CD4-positive, alpha-beta T cell treated with Interferon alpha-2 for 1 hour (primary cell): ENCODE data around the gene CHST15.

Experiments
- DNase-seq, 2 donors: peaks; one replicate each; pipeline ENCODE4 v3.0.0-alpha.2; 2020 to 2022

The CHST15 gene, protein sequence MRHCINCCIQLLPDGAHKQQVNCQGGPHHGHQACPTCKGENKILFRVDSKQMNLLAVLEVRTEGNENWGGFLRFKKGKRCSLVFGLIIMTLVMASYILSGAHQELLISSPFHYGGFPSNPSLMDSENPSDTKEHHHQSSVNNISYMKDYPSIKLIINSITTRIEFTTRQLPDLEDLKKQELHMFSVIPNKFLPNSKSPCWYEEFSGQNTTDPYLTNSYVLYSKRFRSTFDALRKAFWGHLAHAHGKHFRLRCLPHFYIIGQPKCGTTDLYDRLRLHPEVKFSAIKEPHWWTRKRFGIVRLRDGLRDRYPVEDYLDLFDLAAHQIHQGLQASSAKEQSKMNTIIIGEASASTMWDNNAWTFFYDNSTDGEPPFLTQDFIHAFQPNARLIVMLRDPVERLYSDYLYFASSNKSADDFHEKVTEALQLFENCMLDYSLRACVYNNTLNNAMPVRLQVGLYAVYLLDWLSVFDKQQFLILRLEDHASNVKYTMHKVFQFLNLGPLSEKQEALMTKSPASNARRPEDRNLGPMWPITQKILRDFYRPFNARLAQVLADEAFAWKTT

DNA sequence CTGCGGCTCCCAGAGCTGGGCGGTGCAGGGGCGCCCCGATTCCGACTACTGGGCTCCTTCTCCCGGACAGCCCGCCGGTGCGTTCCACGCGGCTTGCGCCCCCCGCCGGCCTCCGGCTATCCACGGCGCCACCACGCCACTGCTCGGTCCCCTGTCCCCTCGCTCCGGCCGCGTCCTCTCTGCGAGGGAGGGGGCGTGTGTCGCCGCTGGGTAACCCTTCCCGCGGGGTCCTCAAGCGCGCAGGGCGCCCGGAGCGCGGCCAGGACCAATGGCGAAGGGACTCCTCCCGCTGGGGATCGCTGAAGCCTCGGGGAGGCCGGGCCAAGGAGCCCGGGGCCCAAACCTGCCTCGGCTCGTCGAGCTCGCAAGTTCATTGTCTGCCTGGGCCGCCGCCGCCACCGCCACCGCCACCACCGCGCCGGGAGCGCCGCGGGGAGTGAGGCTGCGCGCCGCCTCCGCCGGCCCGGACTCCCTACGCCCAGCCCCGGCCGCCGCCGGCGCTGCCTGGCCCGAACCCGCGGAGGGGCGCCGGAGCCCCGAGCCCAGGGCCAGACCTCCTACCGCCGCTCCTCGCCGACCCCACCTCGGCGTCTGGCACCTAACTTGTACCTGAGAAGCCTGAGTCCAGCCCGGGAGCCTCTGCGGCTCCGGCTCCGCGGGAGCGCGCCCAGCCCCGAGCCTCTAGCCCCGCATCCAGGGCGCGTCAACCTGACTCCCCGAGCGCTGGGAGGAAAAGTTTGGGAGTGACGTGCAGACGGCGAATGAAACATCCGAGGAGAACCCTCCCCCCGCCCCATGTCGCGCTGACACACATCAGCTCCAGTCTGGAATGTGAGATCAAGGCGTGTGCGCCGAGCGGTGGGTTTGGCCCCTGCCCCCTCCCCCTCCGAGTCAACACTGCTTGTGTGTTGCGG is at the start of gene CHST15:
Gene CHST15 (minus strand): TSS at position 739 of the 914 bp plus-strand sequence. CDS start 47,386 bp downstream, outside the sequence.
- DNase-seq, result no peak

GRCh38 chr10:124142960-124143359 is 49.6 kb upstream of the CHST15 start:
- peak in 1 of 2 donors; percentile 20 for DNase-seq

- no peak for DNase-seq
Measured at GRCh38 chr10:124142006-124142739, 48.8 kb upstream of the CHST15 start.

DNA sequence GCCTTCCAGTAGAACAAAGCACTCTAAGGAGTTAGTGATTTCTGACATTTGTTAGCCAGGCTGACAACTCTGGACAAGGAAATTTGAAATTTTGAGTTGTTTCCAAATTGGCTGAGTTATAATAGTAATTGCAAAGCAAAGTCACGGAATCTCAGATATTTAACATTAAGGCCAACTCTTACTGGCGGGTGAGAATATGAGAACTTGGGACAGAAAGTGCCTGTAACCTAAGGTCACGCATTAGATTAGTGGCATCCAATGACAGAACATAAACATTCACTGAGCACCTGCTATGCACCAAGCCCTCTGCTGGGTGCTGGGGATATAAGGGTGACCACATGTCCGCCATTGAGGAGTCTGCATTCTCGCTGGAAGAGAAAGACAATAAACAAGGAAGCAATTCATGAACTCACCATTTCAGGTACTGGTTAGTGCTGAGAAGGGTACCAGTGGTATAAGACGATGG is 45.5 kb upstream of the CHST15 start:
- no peak for DNase-seq

DNA sequence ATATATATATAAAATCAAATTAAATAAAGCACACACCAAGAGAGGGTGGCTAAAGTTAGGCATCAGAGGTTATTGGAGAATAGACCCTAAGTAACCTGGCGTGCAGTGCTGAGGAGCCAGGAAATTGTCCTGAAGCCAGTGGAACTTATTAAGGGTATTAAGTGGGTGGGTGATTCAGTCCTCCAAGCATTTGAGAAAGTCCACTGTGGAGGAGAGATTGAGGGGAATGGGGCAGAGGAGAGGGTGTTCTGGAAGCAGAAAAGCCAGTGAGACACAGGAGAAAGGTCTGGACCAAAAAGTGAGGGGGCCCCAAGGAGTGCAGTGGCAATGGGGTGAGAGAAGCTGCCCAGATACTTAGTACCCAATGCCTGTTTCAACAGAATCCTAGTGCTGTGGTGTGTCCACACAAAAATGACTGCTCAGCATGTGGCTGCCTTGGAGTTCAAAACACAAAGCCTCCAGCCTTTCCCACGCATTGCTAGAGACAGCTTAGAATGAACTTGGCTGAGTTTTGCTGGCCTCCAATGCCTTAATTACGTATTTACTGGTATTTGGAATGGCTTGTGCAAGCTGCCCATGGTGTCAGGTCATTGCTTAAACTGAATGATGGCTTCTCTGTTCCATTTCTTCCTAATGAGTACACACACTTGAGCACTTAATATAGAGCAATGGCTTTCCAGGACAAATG is 44.9 kb upstream of the CHST15 start:
- DNase-seq, result no peak

GRCh38 chr10:124134251-124134893 is 41.0 kb upstream of the CHST15 start:
- DNase-seq, result no peak

DNA sequence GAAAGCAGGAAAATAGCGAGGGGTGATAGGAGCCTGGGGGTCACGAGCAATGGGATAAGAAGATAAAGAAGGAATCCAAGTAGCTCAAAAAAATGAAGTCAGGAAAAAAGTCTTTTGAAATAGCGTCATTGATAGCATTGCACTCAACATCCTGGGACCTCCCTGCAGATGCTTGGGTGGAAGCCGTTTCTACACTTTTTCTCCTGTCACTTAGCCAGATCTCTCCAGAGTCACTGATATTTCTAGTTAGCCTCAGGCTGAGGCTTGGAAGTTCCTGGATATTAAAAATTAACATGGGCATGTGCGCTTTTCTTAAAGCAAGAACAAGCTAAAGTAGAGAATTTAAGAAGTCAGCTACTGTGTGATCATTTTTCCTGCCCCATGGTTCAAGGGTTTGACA is 39.5 kb upstream of the CHST15 start:
- DNase-seq, result no peak

DNA sequence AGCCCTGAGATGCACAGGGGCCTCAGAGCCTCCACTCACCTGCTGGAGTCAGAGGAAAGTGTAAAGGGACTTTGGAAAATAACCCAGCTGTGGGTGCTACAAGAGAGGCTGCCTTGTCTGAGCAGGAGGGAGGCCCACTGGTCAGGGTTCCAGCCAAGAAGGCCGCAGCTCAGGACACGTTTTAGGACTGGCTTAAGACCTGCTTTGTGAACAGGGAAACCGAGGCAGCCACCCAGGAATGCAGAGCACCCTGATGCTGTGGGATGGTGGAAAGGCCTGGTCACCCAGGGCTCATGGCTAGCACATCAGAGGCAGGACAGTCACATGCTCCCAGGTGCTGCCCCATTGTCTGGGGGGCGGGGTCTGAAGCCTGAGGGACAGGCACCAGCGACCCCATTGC is 38.9 kb upstream of the CHST15 start:
- DNase-seq, result no peak

DNA sequence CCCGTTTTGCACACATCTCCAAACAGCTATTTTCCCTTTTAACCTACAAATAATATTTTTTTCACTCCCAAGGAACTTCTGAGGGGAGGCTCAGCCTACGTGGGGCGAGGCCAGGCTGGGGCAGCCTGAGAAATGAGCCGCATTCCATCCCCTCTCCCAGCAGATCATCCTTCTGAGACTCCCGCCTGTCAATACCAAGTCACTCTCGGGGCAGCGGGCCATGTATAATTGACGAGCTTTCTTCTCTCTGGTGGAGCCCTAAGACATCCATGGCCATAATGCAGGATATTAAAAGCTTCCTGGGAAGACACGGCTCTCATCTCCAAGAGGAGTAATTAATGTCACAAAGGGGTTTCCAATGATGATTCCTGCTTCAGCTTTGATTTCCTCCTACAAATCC is 37.8 kb upstream of the CHST15 start:
- no peak for DNase-seq

GRCh38 chr10:124130198-124130900 is 37.0 kb upstream of the CHST15 start:
- no peak for DNase-seq

DNA sequence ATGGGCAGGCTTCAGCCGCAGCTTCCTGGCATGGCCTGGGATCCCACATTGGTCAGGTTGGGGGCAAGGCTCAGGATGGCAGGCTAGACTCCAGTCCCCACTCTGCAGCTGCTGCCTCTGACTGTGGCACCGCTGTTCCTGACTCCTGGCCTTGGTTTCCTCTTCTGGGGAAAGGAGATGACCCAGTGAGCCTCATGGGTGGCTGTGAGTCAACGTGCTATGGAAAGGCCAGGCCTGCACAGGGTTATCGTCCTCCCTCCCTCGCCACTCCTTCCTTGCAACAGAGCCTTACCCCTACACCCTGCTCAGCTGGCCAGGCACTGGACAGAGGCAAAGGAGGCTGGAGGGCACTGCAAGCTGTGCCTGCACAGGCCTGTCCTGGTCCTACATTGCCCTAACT is 36.1 kb upstream of the CHST15 start:
- DNase-seq, result no peak

- DNase-seq, result no peak
Measured at GRCh38 chr10:124128811-124129145, 35.4 kb upstream of the CHST15 start.

- no peak for DNase-seq
Measured at GRCh38 chr10:124127965-124128810, 34.8 kb upstream of the CHST15 start.

DNA sequence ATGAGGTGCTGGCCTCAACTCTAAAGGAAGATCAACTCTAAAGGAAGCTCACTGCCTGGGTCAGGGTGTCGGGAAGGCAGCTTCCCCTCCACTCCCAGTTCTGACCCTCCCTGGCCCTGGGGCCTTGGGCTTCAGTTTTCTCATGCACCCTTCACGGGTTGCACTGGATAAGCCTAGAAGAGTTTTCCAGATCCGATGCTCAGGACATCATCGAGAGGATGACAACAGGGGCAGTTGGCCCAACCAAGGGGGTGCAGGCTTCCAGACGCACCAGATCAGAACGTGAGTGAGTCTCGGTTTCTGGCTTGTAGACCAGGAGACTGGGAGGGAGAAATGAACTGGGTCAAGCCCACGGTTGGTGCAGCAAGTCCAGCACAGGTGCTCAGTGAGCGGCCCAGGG is 34.2 kb upstream of the CHST15 start:
- no peak for DNase-seq

- no peak for DNase-seq
Measured at GRCh38 chr10:124126983-124127385, 33.6 kb upstream of the CHST15 start.

DNA sequence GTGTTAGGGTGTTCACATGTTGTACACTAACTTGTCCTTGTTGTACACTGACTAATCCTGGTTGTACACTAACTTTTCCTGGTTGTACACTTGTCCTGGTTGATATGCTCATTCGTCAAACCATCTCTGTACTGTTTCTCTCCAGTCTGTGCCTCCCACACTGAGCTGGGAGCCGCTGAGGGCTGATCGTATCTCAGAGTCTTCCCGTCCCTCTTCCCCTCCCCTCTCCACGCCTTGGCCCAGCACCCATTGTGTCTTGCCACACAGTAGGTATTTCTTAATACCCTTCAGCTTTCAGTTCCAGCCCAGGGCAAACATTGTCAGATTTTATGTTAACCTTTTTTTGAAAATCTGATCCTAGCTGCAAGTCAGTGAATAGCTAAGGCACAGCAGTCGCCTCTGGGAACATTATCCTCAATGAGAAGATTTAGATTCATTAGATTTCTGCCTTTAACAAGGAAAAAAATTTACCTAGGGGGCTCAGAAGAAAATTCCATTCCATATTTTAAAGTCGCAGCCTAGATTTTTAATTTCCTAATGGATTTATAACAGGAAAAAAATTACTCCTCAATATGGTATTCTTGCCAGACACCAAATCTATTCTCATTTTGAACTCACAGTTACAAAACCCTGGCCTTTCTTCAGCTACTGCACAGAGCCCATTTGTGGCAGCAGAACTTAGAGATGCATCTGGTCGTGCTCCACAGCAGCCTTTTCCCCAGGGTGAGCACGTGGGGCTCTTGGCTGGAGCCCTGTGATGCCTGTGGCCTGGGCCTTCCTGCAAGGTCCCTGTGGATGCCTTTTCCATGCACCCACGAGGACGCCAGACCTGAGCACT is 33.0 kb upstream of the CHST15 start:
- no peak for DNase-seq

GRCh38 chr10:124125305-124126116 is 32.1 kb upstream of the CHST15 start:
- no peak for DNase-seq

- DNase-seq, result no peak
Measured at GRCh38 chr10:124124769-124125161, 31.4 kb upstream of the CHST15 start.
